Skin of body (tissue), 2 donors: ENCODE data around the gene LGR6. TPM values are rescaled to one million over a fixed set of nuclear protein-coding genes. Genes with fewer than 3 reads are reported as not detected.

Experiments used
- DNase-seq: peaks from one replicate; lab custom pipeline; 2025; lab: John Stamatoyannopoulos, UW
- total RNA-seq: library from RNA; depleted of rRNA; stranded (reverse); fragments of >200 nt; gene quantifications from one replicate; pipeline ENCODE4 v1.2.3, GENCODE V29; 2014

Gene LGR6
- total RNA-seq, 1 donor from 2014 or later: 11.9 TPM

- DNase-seq: no peak
These were observed 24.4 kb downstream of the LGR6 start for GRCh38 chr1:202217951-202218350.

GRCh38 chr1:202220733-202221132 is 27.1 kb downstream of the LGR6 start:
- DNase-seq: no peak

GRCh38 chr1:202221911-202222909 is 28.6 kb downstream of the LGR6 start:
- DNase-seq: no peak

GRCh38 chr1:202223121-202223860 is 29.7 kb downstream of the LGR6 start:
- no peak for DNase-seq

GRCh38 chr1:202224453-202224852 is 30.9 kb downstream of the LGR6 start:
- DNase-seq: no peak

- DNase-seq: no peak
These were observed 31.5 kb downstream of the LGR6 start for GRCh38 chr1:202225131-202225530.

GRCh38 chr1:202227053-202227672 is 33.6 kb downstream of the LGR6 start:
- no peak for DNase-seq

- DNase-seq: no peak
These were observed 34.4 kb downstream of the LGR6 start for GRCh38 chr1:202227997-202228401.

- DNase-seq: no peak
These were observed 35.0 kb downstream of the LGR6 start for GRCh38 chr1:202228484-202229122.

- DNase-seq: no peak
These were observed 35.8 kb downstream of the LGR6 start for GRCh38 chr1:202229376-202229775.

- no peak for DNase-seq
These were observed 36.7 kb downstream of the LGR6 start for GRCh38 chr1:202230061-202230938.

GRCh38 chr1:202230939-202231645 is 37.5 kb downstream of the LGR6 start:
- no peak for DNase-seq

GRCh38 chr1:202233171-202233570 is 39.6 kb downstream of the LGR6 start:
- no peak for DNase-seq

GRCh38 chr1:202233804-202234203 is 40.2 kb downstream of the LGR6 start:
- DNase-seq: no peak

- no peak for DNase-seq
These were observed 40.9 kb downstream of the LGR6 start for GRCh38 chr1:202234331-202235002.

GRCh38 chr1:202235003-202235660 is 41.5 kb downstream of the LGR6 start:
- DNase-seq: no peak

- DNase-seq: no peak
These were observed 42.5 kb downstream of the LGR6 start for GRCh38 chr1:202235856-202236837.
